IMR-90 (cell line): ENCODE results near the gene PIAS4. TPM values are rescaled to one million over a fixed set of nuclear protein-coding genes. Genes with fewer than 3 reads are reported as not detected.
A peak's percentile ranks its signal among the peaks of the same experiment; 100 is the strongest.

Experiments used
- ATAC-seq: fragments of 200-7000 bp; cut with Tn5 transposase; 2 replicates; pipeline ENCODE4 v1.9.1; 2020; ENCODE audit warnings: low read depth, mild to moderate bottlenecking, moderate library complexity
- BruUV-seq: library from RNA; stranded (reverse); fragments of 400-500 nt; replicated peaks from 2 replicates; lab custom pipeline; 2021; lab: Mats Ljungman, UMichigan
- CTCF ChIA-PET: fragments of 300-600 bp; formaldehyde crosslinking; extraction: SDS; loops from one replicate; lab custom pipeline; 2021; ENCODE audit warnings: antibody characterized with exemption; lab: Yijun Ruan, JAX
- POLR2A ChIA-PET: fragments of 300-600 bp; sonication (Branson Sonifier 250); formaldehyde crosslinking; loops from one replicate; lab custom pipeline; 2022; ENCODE audit warnings: antibody characterized with exemption; ENCODE audit not compliant: unreplicated experiment; lab: Charles Lee
- DNase-seq: peaks from one replicate; pipeline ENCODE4 v3.0.0; 2013
- H2AFZ ChIP-seq: replicated peaks from 2 replicates; pipeline ENCODE3; 2013; ENCODE audit warnings: low read length, mild to moderate bottlenecking; ENCODE audit not compliant: poor library complexity
- H2AK5ac ChIP-seq: 2 replicates; pipeline ENCODE4 v1.6.1; 2013; ENCODE audit warnings: low read depth, low read length, inconsistent platforms
- H2AK9ac ChIP-seq: replicated peaks from 2 replicates; pipeline ENCODE3; 2013; ENCODE audit warnings: mild to moderate bottlenecking, low read depth, low read length, moderate library complexity; ENCODE audit not compliant: poor library complexity
- H2BK120ac ChIP-seq: 2 replicates; pipeline ENCODE4 v1.6.1; 2013; ENCODE audit warnings: low read depth, low read length, inconsistent platforms
- H2BK15ac ChIP-seq: 3 replicates; pipeline ENCODE4 v1.6.1; 2013; ENCODE audit warnings: low read depth, low read length, inconsistent platforms
- H2BK20ac ChIP-seq: 2 replicates; pipeline ENCODE4 v1.6.1; 2013; ENCODE audit warnings: low read depth, mild to moderate bottlenecking, inconsistent platforms, low read length, moderate library complexity
- H2BK5ac ChIP-seq: 2 replicates; pipeline ENCODE4 v1.6.1; 2013; ENCODE audit warnings: mild to moderate bottlenecking, low read depth, low read length, inconsistent platforms; ENCODE audit not compliant: poor library complexity, severe bottlenecking
- H3K14ac ChIP-seq: replicated peaks from 2 replicates; pipeline ENCODE4 v1.6.1; 2013; ENCODE audit warnings: low read depth, low read length, inconsistent platforms
- H3K18ac ChIP-seq: 2 replicates; pipeline ENCODE4 v1.6.1; 2013; ENCODE audit warnings: low read depth, low read length, control low read depth
- H3K23ac ChIP-seq: 2 replicates; pipeline ENCODE4 v1.6.1; 2013; ENCODE audit warnings: low read depth, low read length, inconsistent platforms
- H3K27ac ChIP-seq: 2 replicates; pipeline ENCODE4 v1.5.1; 2013; ENCODE audit warnings: mild to moderate bottlenecking, control low read depth, low read length; ENCODE audit not compliant: insufficient read depth
- H3K27me3 ChIP-seq: 2 replicates; pipeline ENCODE4 v1.6.1; 2013; ENCODE audit warnings: low read length; ENCODE audit not compliant: control insufficient read depth, insufficient read depth
- H3K36me3 ChIP-seq: 2 replicates; pipeline ENCODE4 v1.6.1; 2013; ENCODE audit warnings: low read length, mixed read lengths; ENCODE audit not compliant: control insufficient read depth, insufficient read depth
- H3K4ac ChIP-seq: 2 replicates; pipeline ENCODE4 v1.6.1; 2013; ENCODE audit warnings: low read depth, low read length, inconsistent platforms
- H3K4me1 ChIP-seq: 2 replicates; pipeline ENCODE4 v1.6.1; 2013; ENCODE audit warnings: low read length, mixed read lengths; ENCODE audit not compliant: control insufficient read depth, insufficient read depth
- H3K4me2 ChIP-seq: 2 replicates; pipeline ENCODE4 v1.6.1; 2013; ENCODE audit warnings: low read depth, mild to moderate bottlenecking, control low read depth, low read length, moderate library complexity
- H3K4me3 ChIP-seq: 2 replicates; pipeline ENCODE4 v1.5.1; 2013; ENCODE audit warnings: low read depth, mild to moderate bottlenecking, control low read depth, low read length, moderate library complexity; ENCODE audit not compliant: insufficient read depth
- H3K56ac ChIP-seq: 2 replicates; pipeline ENCODE4 v1.6.1; 2013; ENCODE audit warnings: low read length, inconsistent platforms; ENCODE audit not compliant: insufficient read depth; ENCODE audit errors: extremely low read depth
- H3K79me1 ChIP-seq, 2 experiments: 2 replicates each; pipeline ENCODE4 v1.6.1; 2013; ENCODE audit warnings: low read length in 2 of 2, inconsistent platforms in 1 of 2, low read depth in 1 of 2
- H3K9ac ChIP-seq: 2 replicates; pipeline ENCODE4 v1.6.1; 2013; ENCODE audit warnings: low read depth, low read length, control low read depth
- H3K9me1 ChIP-seq: 2 replicates; pipeline ENCODE4 v1.6.1; 2013; ENCODE audit warnings: low read length, inconsistent platforms; ENCODE audit not compliant: insufficient read depth
- H3K9me3 ChIP-seq: 2 replicates; pipeline ENCODE4 v1.6.1; 2013; ENCODE audit warnings: low read length; ENCODE audit not compliant: control insufficient read depth, insufficient read depth
- H4K20me1 ChIP-seq: 2 replicates; pipeline ENCODE4 v1.6.1; 2013; ENCODE audit warnings: low read length, inconsistent platforms; ENCODE audit not compliant: insufficient read depth
- H4K5ac ChIP-seq: 2 replicates; pipeline ENCODE4 v1.6.1; 2013; ENCODE audit warnings: mild to moderate bottlenecking, low read depth, low read length, control low read depth
- H4K8ac ChIP-seq, 2 experiments: 2 replicates each; pipeline ENCODE4 v1.6.1; 2013; ENCODE audit warnings: low read depth in 2 of 2, low read length in 2 of 2, control low read depth in 1 of 2, inconsistent platforms in 1 of 2
- H4K91ac ChIP-seq: 2 replicates; pipeline ENCODE4 v1.6.1; 2013; ENCODE audit warnings: low read depth, low read length, inconsistent platforms; ENCODE audit not compliant: insufficient read depth
- BHLHE40 ChIP-seq: fragments of 150-350 bp; IDR thresholded peaks from 2 replicates; pipeline ENCODE4 v1.6.1; 2016; ENCODE audit warnings: mild to moderate bottlenecking, low read depth, low read length
- CEBPB ChIP-seq: IDR thresholded peaks from 2 replicates; pipeline ENCODE4 v1.6.1; 2012; ENCODE audit warnings: low read depth, low read length, improper control_type of control experiment
- CHD1 ChIP-seq: IDR thresholded peaks from 2 replicates; pipeline ENCODE4 v1.6.1; 2012; ENCODE audit warnings: low read depth, low read length, improper control_type of control experiment
- CTCF ChIP-seq: conservative IDR thresholded peaks from 2 replicates; pipeline ENCODE4 v1.5.1; 2012; ENCODE audit warnings: mild to moderate bottlenecking, low read depth, low read length, improper control_type of control experiment
- FOS ChIP-seq: fragments of 150-350 bp; IDR thresholded peaks from 2 replicates; pipeline ENCODE4 v1.6.1; 2016; ENCODE audit warnings: low read depth, low read length
- MAFK ChIP-seq: IDR thresholded peaks from 2 replicates; pipeline ENCODE4 v1.6.1; 2012; ENCODE audit warnings: low read depth, low read length, improper control_type of control experiment
- MAZ ChIP-seq: IDR thresholded peaks from 2 replicates; pipeline ENCODE4 v1.6.1; 2012; ENCODE audit warnings: low read depth, mild to moderate bottlenecking, low read length, improper control_type of control experiment, moderate library complexity, borderline replicate concordance
- MXI1 ChIP-seq: IDR thresholded peaks from 2 replicates; pipeline ENCODE4 v1.6.1; 2012; ENCODE audit warnings: low read depth, mild to moderate bottlenecking, low read length, moderate library complexity, borderline replicate concordance
- POLR2A ChIP-seq: IDR thresholded peaks from 2 replicates; pipeline ENCODE4 v1.6.1; 2012; ENCODE audit warnings: mild to moderate bottlenecking, low read depth, low read length
- RAD21 ChIP-seq: IDR thresholded peaks from 2 replicates; pipeline ENCODE4 v1.6.1; 2012; ENCODE audit warnings: low read length, improper control_type of control experiment
- RCOR1 ChIP-seq: IDR thresholded peaks from 2 replicates; pipeline ENCODE4 v1.6.1; 2012; ENCODE audit warnings: mild to moderate bottlenecking, low read length, improper control_type of control experiment; ENCODE audit not compliant: insufficient replicate concordance
- RFX5 ChIP-seq: IDR thresholded peaks from 2 replicates; pipeline ENCODE4 v1.8.0; 2012; ENCODE audit warnings: low read depth, mild to moderate bottlenecking, low read length, moderate library complexity
- SMC3 ChIP-seq: fragments of 150-350 bp; IDR thresholded peaks from 2 replicates; pipeline ENCODE4 v1.6.1; 2016; ENCODE audit warnings: low read depth, mild to moderate bottlenecking, antibody characterized with exemption, low read length, moderate library complexity
- WGBS, 2 experiments: methylation state at CpG; one replicate each; pipeline versions ENCODE4 v1.1.5 to v1.1.7; 2013; ENCODE audit warnings: missing lambda C conversion rate in 2 of 2; ENCODE audit not compliant: insufficient read length in 1 of 2; ENCODE audit errors: extremely low coverage in 2 of 2; 5-methylcytosine and 5-hydroxymethylcytosine counted together
- dilution Hi-C: fragments of 300-500 bp; cut with HindIII; formaldehyde crosslinking; loops from one replicate; pipeline ENCODE4 v1.14.3; 2018; ENCODE audit warnings: low sequenced_read_pairs; ENCODE audit not compliant: unreplicated experiment
- in situ Hi-C: fragments of 300-500 bp; cut with MboI; formaldehyde crosslinking; loops from 3 replicates; pipeline ENCODE4 v1.14.3; 2019; ENCODE audit warnings: low sequenced_read_pairs, inconsistent platforms, mixed read lengths
- intact Hi-C: fragments of 100-400 bp; cut with micrococcal nuclease; formaldehyde crosslinking; loops from 2 replicates; pipeline ENCODE4 v1.10.0; 2022
- polyA plus RNA-seq, 3 experiments: library from polyadenylated mRNA; depleted of rRNA; stranded (reverse); fragments of >200 nt; gene quantifications; 2 replicates each; pipeline ENCODE4 v1.2.3, GENCODE V29; 2012; ENCODE audit warnings: low replicate concordance in 1 of 3
- total RNA-seq: library from RNA; depleted of rRNA; stranded (reverse); fragments of >200 nt; gene quantifications from 2 replicates; pipeline ENCODE4 v1.2.3, GENCODE V29; 2012
- TF ChIP-seq, protein P1 (sequence below): fragments of 150-350 bp; IDR thresholded peaks from 2 replicates; pipeline ENCODE4 v1.6.1; 2017; ENCODE audit warnings: mild to moderate bottlenecking, antibody characterized with exemption, low read length, low read depth

The PIAS4 gene
- total and polyA plus RNA-seq, 2 of the 4 experiments (the other 2 are of a cell fraction): 12.1 to 13.6 TPM

DNA sequence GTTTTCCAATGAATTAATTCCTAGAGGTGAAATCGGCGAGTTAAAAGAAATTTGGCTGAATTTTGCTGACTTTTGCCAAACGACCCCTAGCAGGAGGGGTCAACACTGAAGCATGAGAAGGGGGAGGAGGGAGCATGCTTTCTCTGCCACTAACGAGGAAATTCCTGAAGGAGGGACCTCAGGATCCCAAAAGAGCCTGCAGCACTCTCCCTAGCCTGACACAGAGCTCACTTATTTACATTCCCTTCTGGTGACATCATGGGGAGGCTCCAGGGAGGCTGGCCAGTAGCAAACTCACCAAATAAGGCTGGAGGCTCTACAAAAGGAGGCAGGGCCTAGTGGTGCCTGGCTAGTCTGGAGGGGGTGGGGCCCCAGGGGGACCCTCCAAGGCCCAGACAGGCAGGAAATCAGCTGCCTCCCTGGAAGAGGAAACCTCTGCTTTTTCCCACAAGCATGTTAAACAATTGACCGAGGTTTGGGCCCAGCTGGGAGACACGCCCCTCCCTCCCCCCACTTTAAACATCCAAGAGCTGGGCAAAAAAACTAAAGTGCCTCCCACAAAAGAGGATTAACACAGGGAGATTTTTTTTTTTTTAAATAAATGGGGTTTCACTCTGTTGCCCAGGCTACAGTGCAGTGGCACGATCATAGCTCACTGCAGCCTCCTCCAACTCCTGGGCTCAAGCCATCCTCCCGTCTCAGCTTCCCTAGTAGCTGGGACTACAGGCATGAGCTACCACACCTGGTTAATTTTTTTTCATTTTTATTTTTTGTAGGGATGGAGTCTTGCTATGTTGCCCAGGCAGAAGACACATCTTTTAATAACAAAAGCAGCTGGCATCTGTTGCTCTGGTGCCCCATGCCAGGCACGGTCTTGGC is 38.7 kb upstream of the PIAS4 start:
- Histone ChIP-seq H3K14ac (peak overlapping the region; percentile 100), H3K9me3 (no peaks in the 10 kb centered on the region), H3K79me1 (peaks cover 5 to 51% of the 10 kb centered on the region in 2 experiments; a peak in 2 of 4 replicates), H3K4me2 (peak overlapping the region; percentile 98), H3K27me3 (no peaks in the 10 kb centered on the region), H3K56ac (peak overlapping the region; percentile 97), H3K9ac (peak overlapping the region; percentile 100), H3K18ac (peak overlapping the region; percentile 93), H2BK120ac (peak overlapping the region; percentile 90), H4K20me1 (peaks cover 84% of the 10 kb centered on the region), H2AK5ac (peak overlapping the region; percentile 99), H2AFZ (peak overlapping the region; percentile 40), H3K23ac (peak overlapping the region; percentile 99), H3K4me3 (peak overlapping the region; percentile 81; the same call in 1 of the 2 replicates), H3K4me1 (peaks cover 9% of the 10 kb centered on the region), H4K8ac (peak overlapping the region; percentile 75 to 84), H2BK15ac (peak overlapping the region; percentile 98; the same call in 2 of the 3 replicates), H3K36me3 (peaks cover 47% of the 10 kb centered on the region), H3K4ac (peak overlapping the region; percentile 98), H2BK5ac (peak overlapping the region; percentile 98), H4K5ac (peak overlapping the region; percentile 77; the same call in 1 of the 2 replicates), H2BK20ac (peak overlapping the region; percentile 47), H3K9me1 (0 out of 2 replicates have a peak, but pooled peaks cover 16% of the 10 kb centered on the region), H2AK9ac (peak overlapping the region; percentile 80), H3K27ac (peak overlapping the region; percentile 99), H4K91ac (peak overlapping the region; percentile 98)
- dilution Hi-C loops: no loop called here
- intact Hi-C loops: loop anchor here (5.0 kb wide), 1 partner anchor 301 kb away; no protein-coding TSS in a partner anchor
- peak; percentile 100 for DNase-seq
- in situ Hi-C loops: no loop called here
- CTCF ChIA-PET: interaction anchor here (1.1 to 2.2 kb wide), 2 partner anchors 17 to 19 kb away, joined by 5 to 8 read pairs; partner anchors contain the start of gene EEF2
- POLR2A ChIA-PET: interaction anchor here (0.6 to 1.0 kb wide), 4 partner anchors 12 to 173 kb away, joined by 3 to 6 read pairs (median 3); partner anchors contain the start of gene EEF2
- TF ChIP-seq SMC3 (no peak), BHLHE40 (0 out of 2 replicates have a peak, but pooled peaks have one; percentile 37), CTCF (no peak), FOS (peak; percentile 84), MXI1 (peak; percentile 92), RCOR1 (peak; percentile 18), MAFK (peak; percentile 51), CHD1 (0 out of 2 replicates have a peak, but pooled peaks have one; percentile 79), MAZ (peak; percentile 75), RAD21 (peak; percentile 17; the same call in 1 of the 2 replicates), RFX5 (peak; percentile 22; the same call in 1 of the 2 replicates), POLR2A (peak; percentile 54), CEBPB (no peak; the same call in 1 of the 2 replicates)
- TF ChIP-seq, protein P1, sequence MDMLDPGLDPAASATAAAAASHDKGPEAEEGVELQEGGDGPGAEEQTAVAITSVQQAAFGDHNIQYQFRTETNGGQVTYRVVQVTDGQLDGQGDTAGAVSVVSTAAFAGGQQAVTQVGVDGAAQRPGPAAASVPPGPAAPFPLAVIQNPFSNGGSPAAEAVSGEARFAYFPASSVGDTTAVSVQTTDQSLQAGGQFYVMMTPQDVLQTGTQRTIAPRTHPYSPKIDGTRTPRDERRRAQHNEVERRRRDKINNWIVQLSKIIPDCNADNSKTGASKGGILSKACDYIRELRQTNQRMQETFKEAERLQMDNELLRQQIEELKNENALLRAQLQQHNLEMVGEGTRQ: 0 out of 2 replicates have a peak, but pooled peaks have one; percentile 6
- peak; percentile 75 for ATAC-seq
- WGBS, 2 experiments: 0% methylated on average over 1 of the region's 9 CpGs; no CpG with 5 or more reads in 1 of the 2 experiments
- BruUV-seq: no TSS peak
